Medulla oblongata (tissue), 1 donor: ENCODE measurements around the gene LRRC17.

ENCODE experiments used
- DNase-seq: peaks from one replicate; pipeline ENCODE4 v3.0.0-alpha.2; 2015; ENCODE audit errors: extremely low spot score

Gene LRRC17

DNA sequence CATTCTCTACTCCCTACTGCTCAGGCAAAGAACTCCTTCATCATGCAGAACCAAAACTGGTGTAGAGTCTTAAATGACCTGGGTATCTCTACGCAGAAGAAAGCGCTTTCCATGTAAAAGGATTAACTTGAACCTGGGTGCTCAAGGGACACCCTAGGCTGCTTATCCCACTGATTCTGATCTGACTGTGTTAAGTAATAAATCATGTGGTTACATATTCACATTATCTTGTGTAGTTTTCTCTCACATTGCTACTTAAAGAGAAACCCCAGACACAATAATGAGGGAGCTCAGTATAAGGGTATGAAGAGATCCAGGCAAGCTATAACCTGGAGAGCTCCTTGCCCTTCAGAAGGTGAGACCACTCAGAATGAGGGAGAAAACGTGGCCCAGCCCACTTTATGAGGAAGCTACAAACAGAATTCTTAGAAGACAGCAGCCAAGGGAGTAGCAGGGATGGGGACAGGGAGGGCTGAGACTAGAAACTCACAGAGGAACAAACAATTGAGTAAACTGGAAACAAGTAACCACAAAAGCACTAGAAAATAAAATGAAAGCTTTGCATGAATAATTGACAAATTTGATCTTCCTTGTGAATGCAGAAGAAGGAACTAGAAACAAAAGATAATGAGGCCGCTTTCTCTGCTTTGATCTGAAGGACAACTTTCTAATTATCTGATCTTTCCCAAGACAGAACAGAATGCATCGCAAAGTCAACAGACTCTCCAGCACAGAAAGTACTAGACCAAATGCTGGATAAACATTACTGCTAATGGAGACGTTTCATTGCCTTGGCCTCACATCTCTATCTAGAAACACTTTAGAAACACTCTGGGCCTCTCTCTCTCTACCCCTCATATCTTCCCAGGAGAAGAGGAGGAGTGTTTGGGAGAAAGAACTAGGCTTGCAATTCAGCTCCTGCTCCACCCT lies 76.1 kb downstream of the LRRC17 start:
- no peak for DNase-seq

DNA sequence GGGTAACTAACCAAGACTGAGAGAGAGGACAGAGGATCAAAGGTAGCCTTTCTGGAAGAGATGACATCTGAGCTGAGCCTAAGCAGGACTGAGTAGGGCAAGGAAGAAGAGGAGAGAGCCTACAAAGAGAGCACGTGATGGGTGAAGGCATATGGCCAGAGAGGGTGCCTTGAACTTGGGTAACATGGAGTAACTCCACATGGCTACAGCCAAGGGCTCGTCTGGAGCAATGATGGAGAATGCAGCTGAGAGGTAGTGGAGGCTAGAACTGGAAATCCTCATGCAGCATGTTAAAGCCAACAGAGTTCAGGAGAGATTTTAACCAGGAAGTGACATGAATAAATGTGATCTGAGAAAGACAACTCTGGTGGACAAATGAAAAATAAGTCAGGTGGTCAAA lies 77.8 kb downstream of the LRRC17 start:
- DNase-seq, result no peak

DNA sequence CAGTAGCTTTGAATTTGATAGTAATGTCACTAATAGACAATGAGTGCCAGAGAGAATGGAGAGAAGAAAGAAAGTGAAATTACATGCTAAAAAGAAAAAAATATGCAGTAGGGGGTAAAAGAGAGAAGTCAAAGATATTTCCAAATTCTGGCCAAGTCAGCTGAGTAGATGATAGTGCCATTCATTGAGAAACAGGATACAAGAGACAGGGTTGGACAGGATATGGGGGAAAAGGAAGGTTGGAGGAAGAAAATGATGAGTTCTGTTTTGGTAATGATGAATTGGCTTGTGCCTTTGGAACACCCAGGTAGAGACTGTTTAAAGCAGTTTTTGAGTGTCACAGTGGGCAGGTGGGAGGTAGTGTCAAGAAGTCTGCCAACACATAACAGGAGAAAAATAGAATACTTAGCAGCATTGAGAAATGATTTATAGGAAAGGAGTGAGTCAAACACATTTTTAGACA lies 78.3 kb downstream of the LRRC17 start:
- DNase-seq, result no peak

DNA sequence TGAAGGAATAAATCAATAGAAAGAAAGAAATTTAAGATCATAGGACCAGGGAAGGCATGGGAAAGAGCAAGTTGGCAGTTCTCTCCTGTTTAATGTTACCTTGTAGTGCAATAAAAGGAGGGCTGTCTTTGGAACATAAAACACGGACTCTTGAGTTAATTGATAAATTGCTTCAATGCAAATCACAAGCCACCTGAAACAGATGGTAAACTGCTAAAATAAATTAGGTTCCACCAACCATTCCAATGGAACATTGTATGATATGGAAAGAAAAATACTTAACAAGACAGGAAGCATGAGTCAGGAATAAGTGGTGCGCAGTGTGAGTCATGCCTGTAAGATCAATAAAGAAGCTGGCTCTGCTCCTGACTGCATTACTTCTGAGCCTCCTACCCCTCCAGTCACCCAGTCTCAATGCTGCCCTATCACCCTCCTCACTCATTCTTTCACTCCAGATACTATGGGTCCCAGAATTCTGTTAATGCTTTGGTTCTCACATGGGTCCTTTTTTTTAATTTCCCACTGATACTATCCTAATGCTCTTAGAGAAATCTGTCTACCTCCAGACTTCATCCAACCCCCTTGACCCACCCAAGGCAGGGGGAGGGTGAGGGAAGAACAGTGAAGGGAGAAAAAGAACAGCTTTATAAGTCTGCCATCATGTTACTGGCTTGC lies 78.9 kb downstream of the LRRC17 start:
- DNase-seq, result no peak

- DNase-seq, result no peak
Measured at GRCh38 chr7:102992509-102992937, 79.7 kb downstream of the LRRC17 start.

- DNase-seq, result no peak
Measured at GRCh38 chr7:102992938-102993717, 80.3 kb downstream of the LRRC17 start.

GRCh38 chr7:102993718-102994029 lies 80.9 kb downstream of the LRRC17 start:
- no peak for DNase-seq

- no peak for DNase-seq
Measured at GRCh38 chr7:102994567-102994966, 81.8 kb downstream of the LRRC17 start.
